Forelimb muscle (tissue), 1 donor: ENCODE results near the gene ARHGAP23. TPM values are rescaled to one million over a fixed set of nuclear protein-coding genes. Genes with fewer than 3 reads are reported as not detected.

Source experiments
- DNase-seq: peaks from one replicate; pipeline ENCODE4 v3.0.0-alpha.2; 2013; ENCODE audit warnings: low read depth
- polyA plus RNA-seq: library from polyadenylated mRNA; unstranded; fragments of 120-200 nt; gene quantifications from one replicate; pipeline ENCODE4 v1.2.1, GENCODE V29; 2013; ENCODE audit not compliant: insufficient read length

Gene ARHGAP23
- 25.1 TPM for polyA plus RNA-seq

- no peak for DNase-seq
Observed at GRCh38 chr17:38428112-38428642, at the start of gene ARHGAP23. TSS of gene ARHGAP23 (plus strand) at chr17:38428464. CDS start at chr17:38428486, 22 bp downstream.

GRCh38 chr17:38379448-38379847, 48.8 kb upstream of the ARHGAP23 start:
- DNase-seq: no peak

- no peak for DNase-seq
Observed at GRCh38 chr17:38395090-38395489, 33.2 kb upstream of the ARHGAP23 start.

GRCh38 chr17:38397227-38397626, 31.0 kb upstream of the ARHGAP23 start:
- DNase-seq: no peak

- no peak for DNase-seq
Observed at GRCh38 chr17:38400286-38400685, 28.0 kb upstream of the ARHGAP23 start.

GRCh38 chr17:38401459-38401858, 26.8 kb upstream of the ARHGAP23 start:
- no peak for DNase-seq

- no peak for DNase-seq
Observed at GRCh38 chr17:38402897-38403296, 25.4 kb upstream of the ARHGAP23 start.

GRCh38 chr17:38403491-38403890, 24.8 kb upstream of the ARHGAP23 start:
- DNase-seq: no peak

GRCh38 chr17:38404174-38404943, 23.9 kb upstream of the ARHGAP23 start:
- no peak for DNase-seq

GRCh38 chr17:38405654-38406053, 22.6 kb upstream of the ARHGAP23 start:
- DNase-seq: no peak

GRCh38 chr17:38410201-38410600, 18.1 kb upstream of the ARHGAP23 start:
- no peak for DNase-seq

GRCh38 chr17:38415250-38416194, 12.7 kb upstream of the ARHGAP23 start:
- no peak for DNase-seq

GRCh38 chr17:38416840-38417209, 11.4 kb upstream of the ARHGAP23 start:
- no peak for DNase-seq

GRCh38 chr17:38417210-38417951, 10.9 kb upstream of the ARHGAP23 start:
- DNase-seq: no peak

GRCh38 chr17:38418062-38418692, 10.1 kb upstream of the ARHGAP23 start:
- no peak for DNase-seq

- no peak for DNase-seq
Observed at GRCh38 chr17:38418693-38419507, 9.4 kb upstream of the ARHGAP23 start.

GRCh38 chr17:38419508-38419981, 8.7 kb upstream of the ARHGAP23 start:
- DNase-seq: no peak

GRCh38 chr17:38420518-38420917, 7.7 kb upstream of the ARHGAP23 start:
- DNase-seq: no peak

- no peak for DNase-seq
Observed at GRCh38 chr17:38421171-38421841, 7.0 kb upstream of the ARHGAP23 start.
